ENCODE data around the gene ARRB1.
"Not testable (repeated sequence)": the region's sequence is repeated elsewhere in the genome, so short reads cannot be mapped to it uniquely, and the experiment has no call there.

The ARRB1 gene

GRCh38 chr11:75334976-75335375, 16.5 kb downstream of the ARRB1 start:
- H3K36me3 ChIP-seq (ENCODE audit: control insufficient read depth, insufficient read depth, low read length) = no peaks in the 10 kb centered on the region
- DNase-seq (ENCODE audit: extremely low read depth, insufficient read length) = no peak
- TF ChIP-seq CTCF (IDR thresholded peaks at IDR 0.05; ENCODE audit: insufficient read depth, low read length, poor library complexity, severe bottlenecking) = no peak

GRCh38 chr11:75334402-75334891, 17.0 kb downstream of the ARRB1 start:
- Histone ChIP-seq H3K27me3 (replicated peaks; ENCODE audit: control insufficient read depth, insufficient read depth, low read length) (no peaks in the 10 kb centered on the region), H3K4me3 (replicated peaks; ENCODE audit: low read depth, low read length) (no peak overlapping the region), H3K36me3 (ENCODE audit: control insufficient read depth, insufficient read depth, low read length) (no peaks in the 10 kb centered on the region)
- DNase-seq (ENCODE audit: extremely low read depth, insufficient read length) = no peak
- TF ChIP-seq CTCF (IDR thresholded peaks at IDR 0.05; ENCODE audit: insufficient read depth, low read length, poor library complexity, severe bottlenecking) = no peak

More at GRCh38 chr11:75334976-75335375, 16.5 kb downstream of the ARRB1 start:
- no peak overlapping the region for H3K4me3 ChIP-seq (replicated peaks; ENCODE audit: low read depth, low read length)
- H3K27me3 ChIP-seq (replicated peaks; ENCODE audit: control insufficient read depth, insufficient read depth, low read length) = no peaks in the 10 kb centered on the region

DNA sequence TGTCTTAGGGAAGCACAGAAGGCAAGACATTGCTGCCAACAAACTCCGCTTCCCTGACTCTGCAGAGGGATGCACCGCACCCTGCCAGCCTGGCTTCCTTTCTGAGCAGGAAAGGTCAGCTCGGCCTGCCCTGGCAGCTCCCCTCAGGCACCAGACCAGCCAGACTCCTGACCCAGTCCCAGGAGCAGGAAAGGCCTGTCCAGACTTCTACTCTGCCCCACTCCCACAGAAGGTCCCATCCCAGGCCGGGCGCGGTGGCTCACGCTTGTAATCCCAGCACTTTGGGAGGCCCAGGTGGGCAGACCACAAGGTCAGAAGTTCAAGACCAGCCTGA, 17.7 kb downstream of the ARRB1 start:
- no peak overlapping the region for H3K4me3 ChIP-seq (replicated peaks; ENCODE audit: low read depth, low read length)
- H3K36me3 ChIP-seq (ENCODE audit: control insufficient read depth, insufficient read depth, low read length) = no peaks in the 10 kb centered on the region
- H3K27me3 ChIP-seq (replicated peaks; ENCODE audit: control insufficient read depth, insufficient read depth, low read length) = no peaks in the 10 kb centered on the region
- no peak for DNase-seq (ENCODE audit: extremely low read depth, insufficient read length)
- no peak for TF ChIP-seq CTCF (IDR thresholded peaks at IDR 0.05; ENCODE audit: insufficient read depth, low read length, poor library complexity, severe bottlenecking)

GRCh38 chr11:75333022-75333806, 18.2 kb downstream of the ARRB1 start:
- no peaks in the 10 kb centered on the region for H3K27me3 ChIP-seq (replicated peaks; ENCODE audit: control insufficient read depth, insufficient read depth, low read length)
- DNase-seq (ENCODE audit: extremely low read depth, insufficient read length) = no peak
- TF ChIP-seq CTCF (IDR thresholded peaks at IDR 0.05; ENCODE audit: insufficient read depth, low read length, poor library complexity, severe bottlenecking) = no peak
- H3K4me3 ChIP-seq (replicated peaks; ENCODE audit: low read depth, low read length) = no peak overlapping the region
- H3K36me3 ChIP-seq (ENCODE audit: control insufficient read depth, insufficient read depth, low read length) = no peaks in the 10 kb centered on the region

- DNase-seq (ENCODE audit: extremely low read depth, insufficient read length); H3K36me3 ChIP-seq (ENCODE audit: control insufficient read depth, insufficient read depth, low read length); H3K4me3 ChIP-seq (replicated peaks; ENCODE audit: low read depth, low read length); H3K27me3 ChIP-seq (replicated peaks; ENCODE audit: control insufficient read depth, insufficient read depth, low read length): not testable (repeated sequence)
Measured at GRCh38 chr11:75331761-75332160, 19.7 kb downstream of the ARRB1 start.

- H3K36me3 ChIP-seq (ENCODE audit: control insufficient read depth, insufficient read depth, low read length); DNase-seq (ENCODE audit: extremely low read depth, insufficient read length): not testable (repeated sequence)
Measured at GRCh38 chr11:75331304-75331703, 20.2 kb downstream of the ARRB1 start.

GRCh38 chr11:75330886-75331285, 20.6 kb downstream of the ARRB1 start:
- H3K27me3 ChIP-seq (replicated peaks; ENCODE audit: control insufficient read depth, insufficient read depth, low read length); H3K4me3 ChIP-seq (replicated peaks; ENCODE audit: low read depth, low read length); H3K36me3 ChIP-seq (ENCODE audit: control insufficient read depth, insufficient read depth, low read length); DNase-seq (ENCODE audit: extremely low read depth, insufficient read length): not testable (repeated sequence)

More at GRCh38 chr11:75331304-75331703, 20.2 kb downstream of the ARRB1 start:
- H3K27me3 ChIP-seq (replicated peaks; ENCODE audit: control insufficient read depth, insufficient read depth, low read length); H3K4me3 ChIP-seq (replicated peaks; ENCODE audit: low read depth, low read length): not testable (repeated sequence)

All from GM06990 (cell line).